ENCODE data around the gene SRGAP3. TPM values are rescaled to one million over a fixed set of nuclear protein-coding genes. Genes with fewer than 3 reads are reported as not detected.

SRGAP3 gene
- total and polyA plus RNA-seq, 3 donors from 2014 or later: 16.5 to 65.9 (median 58.5) TPM

DNA sequence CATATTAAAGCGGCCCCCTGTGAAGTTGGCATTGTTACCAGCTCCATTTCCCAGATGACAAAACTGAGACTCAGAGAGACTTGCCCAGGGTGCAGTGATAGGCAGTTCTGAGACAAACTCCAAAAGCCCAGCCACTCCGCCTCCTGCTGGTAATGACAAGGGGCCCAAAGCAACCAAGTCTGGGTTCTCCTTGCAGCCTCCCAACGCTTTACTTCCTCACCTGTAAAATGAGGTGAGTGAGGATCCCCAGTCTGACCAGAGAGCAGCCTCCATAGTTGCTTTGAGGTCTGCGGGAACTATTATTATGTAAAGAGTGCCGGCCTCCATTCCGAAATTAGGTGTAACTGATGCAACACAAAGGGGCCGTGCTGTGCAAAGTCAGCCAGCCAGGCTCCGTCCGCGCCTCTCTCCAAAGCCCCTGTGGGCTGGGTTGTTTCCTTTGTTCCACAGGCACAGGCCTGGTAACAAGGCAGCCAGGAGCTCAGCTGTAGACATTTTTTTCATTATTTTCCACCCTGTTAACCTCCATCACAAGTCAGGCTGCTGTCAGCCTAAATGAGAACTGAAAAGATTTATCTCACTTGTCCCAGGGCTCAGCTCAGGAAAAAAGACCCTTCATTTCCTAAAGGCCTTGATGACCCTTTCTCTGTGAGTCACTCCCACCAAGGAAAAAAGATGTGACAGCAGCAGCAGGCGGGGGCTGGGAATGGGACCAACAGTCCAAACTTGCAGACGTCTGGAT, 147.0 kb downstream of the SRGAP3 start:
- H3K27me3 ChIP-seq: no peaks in the 10 kb centered on the region
- H3K36me3 ChIP-seq (ENCODE audit: low read depth, missing control alignments): no peaks in the 10 kb centered on the region
- WGBS, 2 donors: 81 to 92% methylated on average over 11 to 12 of the region's 12 CpGs
- H3K4me3 ChIP-seq: no peak overlapping the region
- H3K27ac ChIP-seq: no peak overlapping the region
- H3K9me3 ChIP-seq: no peaks in the 10 kb centered on the region
- no peak for TF ChIP-seq POLR2A (IDR thresholded peaks at IDR 0.05)
- TF ChIP-seq, protein P1, sequence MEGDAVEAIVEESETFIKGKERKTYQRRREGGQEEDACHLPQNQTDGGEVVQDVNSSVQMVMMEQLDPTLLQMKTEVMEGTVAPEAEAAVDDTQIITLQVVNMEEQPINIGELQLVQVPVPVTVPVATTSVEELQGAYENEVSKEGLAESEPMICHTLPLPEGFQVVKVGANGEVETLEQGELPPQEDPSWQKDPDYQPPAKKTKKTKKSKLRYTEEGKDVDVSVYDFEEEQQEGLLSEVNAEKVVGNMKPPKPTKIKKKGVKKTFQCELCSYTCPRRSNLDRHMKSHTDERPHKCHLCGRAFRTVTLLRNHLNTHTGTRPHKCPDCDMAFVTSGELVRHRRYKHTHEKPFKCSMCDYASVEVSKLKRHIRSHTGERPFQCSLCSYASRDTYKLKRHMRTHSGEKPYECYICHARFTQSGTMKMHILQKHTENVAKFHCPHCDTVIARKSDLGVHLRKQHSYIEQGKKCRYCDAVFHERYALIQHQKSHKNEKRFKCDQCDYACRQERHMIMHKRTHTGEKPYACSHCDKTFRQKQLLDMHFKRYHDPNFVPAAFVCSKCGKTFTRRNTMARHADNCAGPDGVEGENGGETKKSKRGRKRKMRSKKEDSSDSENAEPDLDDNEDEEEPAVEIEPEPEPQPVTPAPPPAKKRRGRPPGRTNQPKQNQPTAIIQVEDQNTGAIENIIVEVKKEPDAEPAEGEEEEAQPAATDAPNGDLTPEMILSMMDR (IDR thresholded peaks at IDR 0.05): no peak
- no peak for DNase-seq
- no peaks in the 10 kb centered on the region for H3K4me1 ChIP-seq
- intact Hi-C loops (cut with DNase I; ENCODE audit: low total_unique reads): no loop called here

DNA sequence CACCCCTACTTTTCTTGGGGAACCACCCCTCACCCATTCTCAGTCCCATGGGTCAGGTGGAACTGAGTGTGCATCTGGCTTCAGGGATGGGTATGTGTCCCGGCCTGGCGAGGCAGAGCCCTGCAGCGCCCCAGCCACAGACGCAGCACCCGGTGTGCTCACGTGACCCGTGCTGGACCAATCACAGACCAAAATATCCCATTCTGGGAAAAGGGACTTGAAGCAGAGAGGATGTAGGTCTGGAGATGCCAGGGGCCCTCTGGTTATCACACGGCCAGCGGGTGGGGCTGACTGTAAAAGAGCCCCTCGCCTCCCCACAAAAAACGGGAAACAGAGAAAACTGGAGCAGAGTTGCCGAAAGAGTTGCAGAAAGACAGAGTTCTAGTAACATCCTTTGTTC, 148.2 kb downstream of the SRGAP3 start:
- no peaks in the 10 kb centered on the region for H3K27me3 ChIP-seq
- WGBS, 2 donors: 62 to 82% methylated on average over 9 to 12 of the region's 12 CpGs
- no peaks in the 10 kb centered on the region for H3K36me3 ChIP-seq (ENCODE audit: low read depth, missing control alignments)
- no peak for DNase-seq
- H3K9me3 ChIP-seq: no peaks in the 10 kb centered on the region
- H3K4me1 ChIP-seq: no peaks in the 10 kb centered on the region
- H3K27ac ChIP-seq: no peak overlapping the region
- no peak overlapping the region for H3K4me3 ChIP-seq
- TF ChIP-seq POLR2A (IDR thresholded peaks at IDR 0.05): no peak
- TF ChIP-seq, protein P1 (IDR thresholded peaks at IDR 0.05): no peak
- intact Hi-C loops (cut with DNase I; ENCODE audit: low total_unique reads): no loop called here

DNA sequence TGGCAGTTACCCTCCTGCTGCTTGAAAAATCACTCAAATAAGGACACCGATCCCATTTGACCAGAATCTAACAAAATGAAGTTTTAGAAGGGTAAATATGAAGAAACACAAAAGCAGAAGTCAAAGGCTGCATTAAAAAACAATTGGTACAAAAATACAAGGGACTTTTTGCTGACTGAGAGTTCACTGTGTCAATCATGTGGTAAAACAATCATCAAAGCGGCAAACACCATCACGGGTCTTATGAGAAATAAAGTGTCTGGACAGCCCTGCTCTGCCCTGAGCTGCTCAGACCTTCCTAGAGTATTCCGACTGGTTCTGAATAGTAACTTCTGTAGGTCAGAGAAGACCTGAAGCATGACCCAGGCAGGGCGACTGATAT, 148.9 kb downstream of the SRGAP3 start:
- Histone ChIP-seq H3K9me3 (no peaks in the 10 kb centered on the region), H3K27me3 (no peaks in the 10 kb centered on the region), H3K27ac (no peak overlapping the region), H3K4me3 (no peak overlapping the region), H3K4me1 (no peaks in the 10 kb centered on the region), H3K36me3 (ENCODE audit: low read depth, missing control alignments) (no peaks in the 10 kb centered on the region)
- WGBS, 2 donors: 83 to 85% methylated on average over 5 of the region's 5 CpGs
- no peak for DNase-seq
- TF ChIP-seq POLR2A (IDR thresholded peaks at IDR 0.05): no peak
- TF ChIP-seq, protein P1 (IDR thresholded peaks at IDR 0.05): no peak
- intact Hi-C loops (cut with DNase I; ENCODE audit: low total_unique reads): no loop called here

DNA sequence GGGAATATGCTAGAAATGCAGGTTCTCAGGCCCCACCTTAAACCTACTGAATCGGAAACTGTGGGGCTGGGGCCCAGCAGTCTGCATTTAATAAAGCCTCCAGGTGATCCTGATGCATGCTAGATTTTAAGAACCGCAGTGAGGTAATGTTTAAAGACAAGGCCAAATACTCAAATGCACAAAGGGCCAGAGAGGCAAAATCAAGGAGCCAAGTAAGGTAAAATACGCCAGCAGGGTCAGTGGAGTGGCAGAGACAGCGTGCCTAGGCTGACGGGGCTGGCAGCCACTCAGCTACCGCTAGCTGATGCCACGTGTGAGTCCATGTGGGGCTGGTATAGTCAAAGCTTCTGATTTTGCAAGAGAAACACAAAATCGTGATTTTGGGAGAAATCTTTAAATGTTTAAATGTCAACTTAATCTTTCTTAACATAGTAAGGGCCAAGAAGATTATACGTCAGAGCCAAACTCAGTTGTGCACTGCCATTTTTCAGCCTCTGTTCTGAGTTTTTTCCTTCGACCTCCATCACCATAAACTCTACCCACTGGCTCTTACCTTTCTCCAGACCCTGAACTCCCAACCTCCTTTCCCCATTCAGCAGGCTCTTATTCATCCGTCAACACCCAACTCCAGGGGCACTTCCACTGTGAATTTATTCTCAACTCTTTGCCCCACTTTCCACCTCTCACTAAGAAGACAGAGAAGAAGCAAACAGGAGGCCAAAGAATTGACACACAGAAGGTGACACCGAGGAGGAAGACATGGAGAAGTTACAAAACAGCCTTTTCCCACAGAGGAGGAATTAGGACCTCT, 149.5 kb downstream of the SRGAP3 start:
- Histone ChIP-seq H3K27ac (no peak overlapping the region), H3K27me3 (no peaks in the 10 kb centered on the region), H3K4me1 (no peaks in the 10 kb centered on the region), H3K9me3 (no peaks in the 10 kb centered on the region), H3K36me3 (ENCODE audit: low read depth, missing control alignments) (no peaks in the 10 kb centered on the region), H3K4me3 (no peak overlapping the region)
- no peak for TF ChIP-seq POLR2A (IDR thresholded peaks at IDR 0.05)
- TF ChIP-seq, protein P1 (IDR thresholded peaks at IDR 0.05): no peak
- intact Hi-C loops (cut with DNase I; ENCODE audit: low total_unique reads): no loop called here
- 91 to 96% methylated on average over 12 of the region's 12 CpGs for WGBS, 2 donors
- no peak for DNase-seq

Measured in testis (tissue), 3 donors.